Measurements from ENCODE around the gene ZBTB8OS. TPM values are rescaled to one million over a fixed set of nuclear protein-coding genes. Genes with fewer than 3 reads are reported as not detected.

Gene ZBTB8OS
- total RNA-seq, 1 experiment from 2014 or later = 85.2 TPM

- Histone ChIP-seq H3K36me3 (ENCODE audit: low read depth, low read length) (peaks cover 43% of the 10 kb centered on the region), H4K20me1 (ENCODE audit: low read length) (peaks cover 10% of the 10 kb centered on the region; the same call in 1 of the 2 replicates), H3K9me2 (replicated peaks; ENCODE audit: low read length) (no peaks in the 10 kb centered on the region), H3K9ac (ENCODE audit: low read length) (peak overlapping the region; percentile 97), H3K4me3 (ENCODE audit: low read length) (peak overlapping the region; percentile 83), H3K9me3 (ENCODE audit: low read length) (no peaks in the 10 kb centered on the region), H3K27ac (ENCODE audit: low read length) (no peak overlapping the region), H3K79me2 (ENCODE audit: low read length) (peaks cover 92% of the 10 kb centered on the region), H2AFZ (ENCODE audit: low read length) (no peak overlapping the region), H3K27me3 (ENCODE audit: low read length) (no peaks in the 10 kb centered on the region), H3F3A (ENCODE audit: low read length, unreplicated experiment) (no peaks in the 10 kb centered on the region), H3K4me2 (ENCODE audit: low read length) (peak overlapping the region; percentile 99), H3K4me1 (ENCODE audit: insufficient read depth, low read length) (peaks cover 34% of the 10 kb centered on the region)
- no peak for TF ChIP-seq EZH2phosphoT487 (IDR thresholded peaks at IDR 0.05; ENCODE audit: borderline replicate concordance, low read length)
- TF ChIP-seq CTCF (conservative IDR thresholded peaks at IDR 0.05; ENCODE audit: low read depth, low read length) = no peak
- TF ChIP-seq EZH2 (IDR thresholded peaks at IDR 0.05; ENCODE audit: low read length, unreplicated experiment) = no peak
- DNase-seq (no peak), ATAC-seq (no peak)
- intact Hi-C loops (cut with micrococcal nuclease) = loop anchor here (10.0 kb wide), 1 partner anchor 128 kb away; no protein-coding TSS in a partner anchor
- ChIA-PET CTCF (interaction anchor here (0.6 kb wide), 1 partner anchor 12 kb away, joined by 3 read pairs; no protein-coding TSS in a partner anchor), POLR2A (ENCODE audit: unreplicated experiment) (no interaction called here)
- BruUV-seq (replicated peaks) = no TSS peak
These were observed 2.1 kb upstream of the ZBTB8OS start for GRCh38 chr1:32652244-32652962.

GRCh38 chr1:32651461-32652073 is 1.2 kb upstream of the ZBTB8OS start:
- intact Hi-C loops (cut with micrococcal nuclease) = loop anchor here (10.0 kb wide), 1 partner anchor 127 kb away; no protein-coding TSS in a partner anchor
- DNase-seq = peak; percentile 33

More at GRCh38 chr1:32651461-32652073, 1.2 kb upstream of the ZBTB8OS start:
- Histone ChIP-seq H3F3A (ENCODE audit: low read length, unreplicated experiment) (no peaks in the 10 kb centered on the region), H3K4me1 (ENCODE audit: insufficient read depth, low read length) (peaks cover 34% of the 10 kb centered on the region), H3K79me2 (ENCODE audit: low read length) (peaks cover 91% of the 10 kb centered on the region), H3K36me3 (ENCODE audit: low read depth, low read length) (peaks cover 35% of the 10 kb centered on the region), H2AFZ (ENCODE audit: low read length) (peak overlapping the region; percentile 35), H3K9ac (ENCODE audit: low read length) (peak overlapping the region; percentile 97), H3K9me2 (replicated peaks; ENCODE audit: low read length) (no peaks in the 10 kb centered on the region), H3K4me3 (ENCODE audit: low read length) (peak overlapping the region; percentile 83), H3K9me3 (ENCODE audit: low read length) (no peaks in the 10 kb centered on the region), H4K20me1 (ENCODE audit: low read length) (peaks cover 6% of the 10 kb centered on the region; the same call in 1 of the 2 replicates), H3K4me2 (ENCODE audit: low read length) (peak overlapping the region; percentile 99), H3K27me3 (ENCODE audit: low read length) (no peaks in the 10 kb centered on the region), H3K27ac (ENCODE audit: low read length) (peak overlapping the region; percentile 61)
- ChIA-PET POLR2A (ENCODE audit: unreplicated experiment) (interaction anchor here (0.9 kb wide), 1 partner anchor 123 kb away, joined by 3 read pairs; no protein-coding TSS in a partner anchor), CTCF (no interaction called here)
- no peak for TF ChIP-seq EZH2 (IDR thresholded peaks at IDR 0.05; ENCODE audit: low read length, unreplicated experiment)
- TF ChIP-seq CTCF (conservative IDR thresholded peaks at IDR 0.05; ENCODE audit: low read depth, low read length) = no peak
- TF ChIP-seq EZH2phosphoT487 (IDR thresholded peaks at IDR 0.05; ENCODE audit: borderline replicate concordance, low read length) = no peak
- BruUV-seq (replicated peaks) = no TSS peak
- ATAC-seq = peak; percentile 9
